H1 (cell line): ENCODE measurements around the gene WDR45. TPM values are rescaled to one million over a fixed set of nuclear protein-coding genes. Genes with fewer than 3 reads are reported as not detected.

ENCODE experiments used
- CTCF ChIA-PET: fragments of 300-600 bp; sonication (Branson Sonifier 250); formaldehyde crosslinking; loops from one replicate; lab custom pipeline; 2021; ENCODE audit not compliant: partially characterized antibody; lab: Charles Lee
- POLR2A ChIA-PET: fragments of 300-600 bp; sonication (Branson Sonifier 250); formaldehyde crosslinking; loops from one replicate; lab custom pipeline; 2021; ENCODE audit warnings: inconsistent platforms; ENCODE audit not compliant: partially characterized antibody; lab: Charles Lee
- DNase-seq, 2 experiments: peaks; one replicate each; pipeline versions ENCODE4 v3.0.0 to v3.0.0-alpha.2; 2010 to 2022; ENCODE audit warnings: low spot score in 2 of 2, low read depth in 1 of 2, mixed read lengths in 1 of 2
- FAIRE-seq: peaks from 2 replicates; lab custom pipeline; 2011; peaks lifted over from hg19 to GRCh38; lab: Jason Lieb, UNC
- H2AFZ ChIP-seq: 2 replicates; pipeline ENCODE4 v1.8.1; 2012; ENCODE audit warnings: low read length, inconsistent platforms
- H2AK5ac ChIP-seq: 2 replicates; pipeline ENCODE4 v1.6.1; 2013; ENCODE audit warnings: low read depth, low read length
- H2BK120ac ChIP-seq: replicated peaks from 2 replicates; pipeline ENCODE3; 2013; ENCODE audit warnings: low read depth, low read length, inconsistent platforms
- H2BK12ac ChIP-seq: 2 replicates; pipeline ENCODE4 v1.6.1; 2013; ENCODE audit warnings: low read depth, low read length
- H2BK15ac ChIP-seq: 2 replicates; pipeline ENCODE4 v1.6.1; 2013; ENCODE audit warnings: low read length
- H2BK20ac ChIP-seq: 2 replicates; pipeline ENCODE4 v1.6.1; 2013; ENCODE audit warnings: low read length
- H2BK5ac ChIP-seq: 2 replicates; pipeline ENCODE4 v1.6.1; 2013; ENCODE audit warnings: low read depth, low read length
- H3K14ac ChIP-seq: 2 replicates; pipeline ENCODE4 v1.6.1; 2013; ENCODE audit warnings: inconsistent platforms; ENCODE audit not compliant: insufficient read length
- H3K18ac ChIP-seq: 2 replicates; pipeline ENCODE4 v1.6.1; 2013; ENCODE audit warnings: low read length; ENCODE audit errors: extremely low read depth
- H3K23ac ChIP-seq: 2 replicates; pipeline ENCODE4 v1.6.1; 2013; ENCODE audit warnings: inconsistent platforms; ENCODE audit not compliant: insufficient read length
- H3K23me2 ChIP-seq: 2 replicates; pipeline ENCODE4 v1.6.1; 2013; ENCODE audit warnings: low read depth, low read length
- H3K27ac ChIP-seq: 2 replicates; pipeline ENCODE4 v1.6.1; 2011; ENCODE audit warnings: low read depth, low read length, inconsistent platforms
- H3K27me3 ChIP-seq, 4 experiments: replicated peaks in 1 of 4; 1 replicate in 1 of 4; 2 replicates in 3 of 4; pipeline versions ENCODE4 v1.6.1 to v1.8.1; 2011 to 2013; ENCODE audit warnings: low read length in 3 of 4, mild to moderate bottlenecking in 3 of 4, inconsistent platforms in 2 of 4, mixed read lengths in 2 of 4, moderate library complexity in 1 of 4; ENCODE audit not compliant: control insufficient read depth in 3 of 4, insufficient read depth in 3 of 4; ENCODE audit errors: extremely low read depth in 1 of 4
- H3K36me3 ChIP-seq, 4 experiments: 2 replicates each; pipeline versions ENCODE4 v1.6.1 to v1.8.1; 2011 to 2013; ENCODE audit warnings: mild to moderate bottlenecking in 4 of 4, low read length in 3 of 4, moderate library complexity in 2 of 4, control low read depth in 1 of 4, inconsistent platforms in 1 of 4; ENCODE audit not compliant: insufficient read depth in 4 of 4, control insufficient read depth in 2 of 4
- H3K4ac ChIP-seq: replicated peaks from 2 replicates; pipeline ENCODE3; 2013; ENCODE audit warnings: low read length, low read depth, mixed read lengths, inconsistent platforms; ENCODE audit not compliant: insufficient read length
- H3K4me1 ChIP-seq, 4 experiments: replicated peaks in 1 of 4; 1 replicate in 1 of 4; 2 replicates in 3 of 4; pipeline versions ENCODE4 v1.6.1 to v1.8.1; 2011 to 2013; ENCODE audit warnings: low read length in 3 of 4, inconsistent platforms in 2 of 4, mixed read lengths in 1 of 4; ENCODE audit not compliant: insufficient read depth in 4 of 4, control insufficient read depth in 3 of 4
- H3K4me2 ChIP-seq, 2 experiments: 2 replicates each; pipeline versions ENCODE4 v1.6.1 to v1.8.1; 2011 to 2013; ENCODE audit warnings: low read depth in 2 of 2, low read length in 2 of 2, control low read depth in 1 of 2, inconsistent platforms in 1 of 2, mild to moderate bottlenecking in 1 of 2; ENCODE audit not compliant: insufficient read depth in 1 of 2
- H3K4me3 ChIP-seq, 4 experiments: fragments of 200-600, 300-600 bp in 1 of 4; sonication (generic), shearing (Covaris generic), sonication (Bioruptor Twin) in 1 of 4; 2 replicates each; pipeline versions ENCODE4 v1.5.1 to v1.8.1; 2011 to 2016; ENCODE audit warnings: low read length in 4 of 4, low read depth in 3 of 4, control low read depth in 2 of 4, inconsistent platforms in 2 of 4, mild to moderate bottlenecking in 2 of 4, mixed read lengths in 1 of 4, moderate library complexity in 1 of 4; ENCODE audit not compliant: insufficient read depth in 2 of 4; ENCODE audit errors: extremely low read depth in 1 of 4
- H3K56ac ChIP-seq: replicated peaks from 2 replicates; pipeline ENCODE3; 2013; ENCODE audit warnings: low read depth, mild to moderate bottlenecking, mixed read lengths, low read length, inconsistent platforms; ENCODE audit not compliant: insufficient read length
- H3K79me1 ChIP-seq: 2 replicates; pipeline ENCODE4 v1.6.1; 2013; ENCODE audit warnings: low read depth, low read length, control low read depth
- H3K79me2 ChIP-seq, 2 experiments: 2 replicates each; pipeline versions ENCODE4 v1.6.1 to v1.8.1; 2012 to 2013; ENCODE audit warnings: low read length in 2 of 2, mild to moderate bottlenecking in 2 of 2, inconsistent platforms in 1 of 2; ENCODE audit not compliant: insufficient read depth in 2 of 2, control insufficient read depth in 1 of 2
- H3K9ac ChIP-seq, 4 experiments: replicated peaks in 1 of 4; 1 replicate in 1 of 4; 2 replicates in 3 of 4; pipeline versions ENCODE4 v1.6.1 to v1.8.1; 2011 to 2013; ENCODE audit warnings: low read depth in 3 of 4, low read length in 3 of 4, control low read depth in 2 of 4, mild to moderate bottlenecking in 2 of 4, moderate library complexity in 2 of 4, inconsistent platforms in 1 of 4; ENCODE audit errors: extremely low read depth in 1 of 4
- H3K9me3 ChIP-seq, 2 experiments: 2 replicates each; pipeline versions ENCODE4 v1.6.1 to v1.8.1; 2012 to 2013; ENCODE audit warnings: mild to moderate bottlenecking in 2 of 2, moderate library complexity in 2 of 2, control low read depth in 1 of 2, inconsistent platforms in 1 of 2, low read depth in 1 of 2, low read length in 1 of 2, mixed read lengths in 1 of 2; ENCODE audit not compliant: insufficient read depth in 2 of 2
- H4K20me1 ChIP-seq, 2 experiments: replicated peaks in 1 of 2; 2 replicates each; pipeline versions ENCODE3 to v1.8.1; 2011 to 2013; ENCODE audit warnings: inconsistent platforms in 2 of 2, low read length in 2 of 2, mild to moderate bottlenecking in 1 of 2; ENCODE audit not compliant: insufficient read depth in 2 of 2, control insufficient read depth in 1 of 2
- H4K5ac ChIP-seq: 2 replicates; pipeline ENCODE4 v1.6.1; 2013; ENCODE audit warnings: low read length, low read depth, mixed read lengths, inconsistent platforms; ENCODE audit not compliant: insufficient read length
- H4K8ac ChIP-seq: 2 replicates; pipeline ENCODE4 v1.8.0; 2013; ENCODE audit warnings: mild to moderate bottlenecking, moderate library complexity, low read length, inconsistent platforms; ENCODE audit not compliant: insufficient read depth; ENCODE audit errors: extremely low read depth
- H4K91ac ChIP-seq: replicated peaks from 2 replicates; pipeline ENCODE3; 2013; ENCODE audit warnings: low read length, mixed read lengths, inconsistent platforms; ENCODE audit not compliant: insufficient read length
- CTBP2 ChIP-seq: IDR thresholded peaks from 2 replicates; pipeline ENCODE4 v1.7.0; 2011; ENCODE audit warnings: borderline replicate concordance, mild to moderate bottlenecking, moderate library complexity, mixed read lengths, low read length; ENCODE audit not compliant: insufficient read depth, insufficient read length
- MAX ChIP-seq: IDR thresholded peaks from 2 replicates; pipeline ENCODE4 v1.6.1; 2012; ENCODE audit warnings: inconsistent platforms
- POLR2A ChIP-seq, 2 experiments: IDR thresholded peaks; 1 replicate in 1 of 2; 2 replicates in 1 of 2; pipeline ENCODE4 v1.6.1; 2011; ENCODE audit warnings: low read depth in 2 of 2, low read length in 2 of 2, mild to moderate bottlenecking in 2 of 2; ENCODE audit errors: control extremely low read depth in 1 of 2
- RXRA ChIP-seq: IDR thresholded peaks from 2 replicates; pipeline ENCODE4 v1.6.1; 2011; ENCODE audit warnings: low read depth, mild to moderate bottlenecking, low read length, moderate library complexity; ENCODE audit not compliant: insufficient read depth
- SIRT6 ChIP-seq: IDR thresholded peaks from one replicate; pipeline ENCODE4 v1.7.1; 2012; ENCODE audit warnings: low read length, inconsistent platforms
- WGBS, 2 experiments: shearing (Covaris generic) in 1 of 2; methylation state at CpG; one replicate each; pipeline versions ENCODE4 v1.1.6 to v1.1.7; 2013 to 2015; ENCODE audit warnings: low lambda C conversion rate in 2 of 2, mixed read lengths in 2 of 2, inconsistent platforms in 1 of 2, low coverage in 1 of 2, missing lambda C conversion rate in 1 of 2; ENCODE audit not compliant: insufficient replicate concordance in 2 of 2, insufficient coverage in 1 of 2, insufficient read length in 1 of 2; ENCODE audit errors: extremely low coverage in 1 of 2, missing lambda C conversion rate in 1 of 2; 5-methylcytosine and 5-hydroxymethylcytosine counted together
- polyA plus RNA-seq, 7 experiments: library from polyadenylated mRNA; depleted of rRNA in 3 of 7; stranded (reverse) in 5 of 7; unstranded in 2 of 7; fragments of >200 nt in 5 of 7; fragments of 200-250 nt in 2 of 7; gene quantifications; 1 replicate in 5 of 7; 2 replicates in 1 of 7; 4 replicates in 1 of 7; pipeline versions ENCODE4 v1.2.1 to v1.2.3, GENCODE V29; 2011 to 2013; ENCODE audit warnings: missing spikeins in 2 of 7, mixed read lengths in 2 of 7
- total RNA-seq: library from RNA; stranded (reverse); fragmentation: NEBNext Ultra II Directional; extraction: Animal tissue kit (Norgen Biotek cat#: 25700); gene quantifications from 2 replicates; pipeline ENCODE4 v1.2.1, GENCODE V29; 2021

Gene WDR45
- total and polyA plus RNA-seq, 2 of the 8 experiments (the other 6 are each of a cell fraction or from before 2014, with no cell fraction given): 27.9 to 49.7 TPM

DNA sequence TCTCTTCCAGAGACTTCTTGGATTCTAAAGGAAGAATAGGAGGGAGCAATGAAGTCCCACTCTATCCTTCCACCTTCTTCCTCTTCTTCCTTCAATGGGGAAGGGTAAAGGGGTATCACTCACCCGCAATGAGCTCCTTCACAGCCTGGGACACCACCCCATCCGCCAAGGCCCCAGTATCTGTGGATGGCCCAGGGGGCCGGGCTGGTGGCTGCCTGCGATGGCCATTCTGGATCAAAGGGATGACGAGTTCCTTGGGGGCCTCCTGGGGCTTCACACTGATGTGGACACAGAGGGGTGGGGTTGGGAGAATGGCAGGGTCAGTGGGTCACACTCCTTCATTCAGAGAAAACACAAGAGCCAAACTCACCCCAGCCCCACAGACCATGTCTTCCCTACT lies 42.8 kb upstream of the WDR45 start:
- no peak overlapping the region for H2BK12ac ChIP-seq
- H3K9me3 ChIP-seq: no peaks in the 10 kb centered on the region
- peaks cover 0 to 14% (median 0%) of the 10 kb centered on the region in 4 experiments; a peak in 3 of 8 replicates for H3K36me3 ChIP-seq
- POLR2A ChIA-PET: interaction anchor here (0.8 to 1.1 kb wide), 2 partner anchors 13 to 21 kb away, joined by 3 to 4 read pairs; no protein-coding TSS in a partner anchor
- no peak overlapping the region for H3K9ac ChIP-seq
- no peak overlapping the region for H2BK5ac ChIP-seq
- no peak overlapping the region for H4K5ac ChIP-seq
- no peak overlapping the region for H3K23ac ChIP-seq
- CTCF ChIA-PET: interaction anchor here (0.6 to 2.2 kb wide), 3 partner anchors 16 to 65 kb away, joined by 3 to 6 read pairs (median 3); no protein-coding TSS in a partner anchor
- no peak for DNase-seq
- FAIRE-seq: no peak
- no peak overlapping the region for H3K14ac ChIP-seq
- H2BK15ac ChIP-seq: no peak overlapping the region
- no peaks in the 10 kb centered on the region; a peak in 1 of 7 replicates for H3K4me1 ChIP-seq
- no peaks in the 10 kb centered on the region for H3K27me3 ChIP-seq
- no peak overlapping the region for H3K4ac ChIP-seq
- H3K79me1 ChIP-seq: no peaks in the 10 kb centered on the region
- no peak overlapping the region for H4K91ac ChIP-seq
- no peak overlapping the region for H4K8ac ChIP-seq
- no peak overlapping the region for H2AK5ac ChIP-seq
- WGBS, 2 experiments: 80% methylated on average over 1 of the region's 5 CpGs; no CpG with 5 or more reads in 1 of the 2 experiments
- no peaks in the 10 kb centered on the region for H4K20me1 ChIP-seq
- H3K56ac ChIP-seq: no peak overlapping the region
- no peak overlapping the region for H2AFZ ChIP-seq
- H3K18ac ChIP-seq: no peak overlapping the region
- peaks cover 3% of the 10 kb centered on the region; the same call in 1 of the 2 replicates for H3K23me2 ChIP-seq
- H3K27ac ChIP-seq: no peak overlapping the region
- peak overlapping the region; percentile 72 to 80 for H3K4me2 ChIP-seq
- H2BK120ac ChIP-seq: no peak overlapping the region
- H2BK20ac ChIP-seq: no peak overlapping the region
- peak overlapping the region; percentile 75 to 95 (median 78); a peak in 5 of 8 replicates for H3K4me3 ChIP-seq
- peaks cover 0 to 6% of the 10 kb centered on the region in 2 experiments; a peak in 2 of 4 replicates for H3K79me2 ChIP-seq
- TF ChIP-seq POLR2A (IDR thresholded peaks at IDR 0.05; ENCODE audit: control extremely low read depth in 1 of 2, low read depth in 2 of 2, low read length in 2 of 2) (no peak), MAX (no peak), CTBP2 (no peak), SIRT6 (no peak), RXRA (no peak)
